Breast epithelium (tissue), 4 donors: ENCODE data around the gene HCFC2. TPM values are rescaled to one million over a fixed set of nuclear protein-coding genes. Genes with fewer than 3 reads are reported as not detected.
"Not testable (repeated sequence)": the region's sequence is repeated elsewhere in the genome, so short reads cannot be mapped to it uniquely, and the experiment has no call there.

Experiments
- DNase-seq, 2 donors: peaks; one replicate each; pipeline ENCODE4 v3.0.0-alpha.2; 2019; ENCODE audit warnings: low spot score in 2 of 2
- H3K27ac ChIP-seq, 2 donors: fragments of 200-600 bp; sonication (generic) in 1 of 2; one replicate each; pipeline ENCODE4 v1.5.1; 2016 to 2019; ENCODE audit warnings: mild to moderate bottlenecking in 1 of 2
- H3K27me3 ChIP-seq, 2 donors: fragments of 200-600 bp; sonication (generic) in 1 of 2; one replicate each; pipeline versions ENCODE4 v1.5.1 to v1.6.0; 2017 to 2019; ENCODE audit warnings: control low read depth in 1 of 2, mild to moderate bottlenecking in 1 of 2
- H3K36me3 ChIP-seq: fragments of 200-600 bp; one replicate; pipeline ENCODE4 v1.5.1; 2019
- H3K4me1 ChIP-seq, 2 donors: fragments of 200-600 bp; sonication (generic); one replicate each; pipeline ENCODE4 v1.5.1; 2016 to 2019; ENCODE audit warnings: control low read depth in 1 of 2
- H3K4me3 ChIP-seq, 3 donors: fragments of 200-600 bp; sonication (generic); 1 replicate in 2 of 3; 2 replicates in 1 of 3; pipeline ENCODE4 v1.5.1; 2016 to 2019; ENCODE audit warnings: mild to moderate bottlenecking in 3 of 3, moderate library complexity in 2 of 3
- H3K9me3 ChIP-seq, 2 donors: fragments of 200-600 bp; sonication (generic) in 1 of 2; one replicate each; pipeline ENCODE4 v1.5.1; 2016 to 2019; ENCODE audit warnings: control low read depth in 1 of 2
- CTCF ChIP-seq, 3 donors: fragments of 450-650 bp; IDR thresholded peaks; one replicate each; pipeline ENCODE4 v1.5.1; 2016 to 2017; ENCODE audit warnings: antibody characterized with exemption in 3 of 3, mild to moderate bottlenecking in 3 of 3, moderate library complexity in 3 of 3
- POLR2A ChIP-seq: fragments of 450-650 bp; IDR thresholded peaks from one replicate; pipeline ENCODE4 v1.6.1; 2016; ENCODE audit warnings: antibody characterized with exemption, mild to moderate bottlenecking, moderate library complexity
- POLR2AphosphoS5 ChIP-seq, 3 donors: sonication (generic); formaldehyde crosslinking; IDR thresholded peaks; one replicate each; pipeline ENCODE4 v1.6.1; 2017; ENCODE audit warnings: antibody characterized with exemption in 3 of 3
- intact Hi-C: fragments of 100-400 bp; cut with DNase I; formaldehyde crosslinking; loops from one replicate; pipeline ENCODE4 v1.15.1; 2023; ENCODE audit warnings: low total_unique reads
- total RNA-seq, 3 donors: library from RNA; depleted of rRNA; stranded (reverse); fragments of >200 nt; gene quantifications; one replicate each; pipeline ENCODE4 v1.1.0, GENCODE V29; 2016

HCFC2 gene
- total RNA-seq, result 10 to 100 TPM; 20.3 to 26.2 (median 23.2) TPM

GRCh38 chr12:104064031-104064841, at the start of gene HCFC2:
Gene HCFC2 (plus strand): TSS chr12:104064531. CDS start chr12:104064561, 30 bp downstream.
- Histone ChIP-seq H3K9me3 (no peaks in the 10 kb centered on the region), H3K36me3 (no peaks in the 10 kb centered on the region), H3K27ac (peak within 1 kb of the TSS; percentile 87 to 90), H3K27me3 (no peaks in the 10 kb centered on the region), H3K4me1 (no peaks in the 10 kb centered on the region), H3K4me3 (peak within 1 kb of the TSS; percentile 84 to 98 (median 94))
- peak; percentile 70 to 75 for DNase-seq
- intact Hi-C loops, result no loop called here
- TF ChIP-seq POLR2AphosphoS5 (IDR thresholded peaks at IDR 0.05), result peak; percentile 67 to 86 (median 72)
- no peak for TF ChIP-seq CTCF (IDR thresholded peaks at IDR 0.05)
- TF ChIP-seq POLR2A, result peak; percentile 23

GRCh38 chr12:104021862-104022261, 42.5 kb upstream of the HCFC2 start:
- H3K4me1 ChIP-seq, H3K27ac ChIP-seq, DNase-seq, H3K36me3 ChIP-seq, H3K9me3 ChIP-seq, intact Hi-C loops, H3K27me3 ChIP-seq, H3K4me3 ChIP-seq: not testable (repeated sequence)

- no peaks in the 10 kb centered on the region for H3K27me3 ChIP-seq
- H3K9me3 ChIP-seq, result peaks cover 0 to 7% of the 10 kb centered on the region in 2 donors
- intact Hi-C loops, result no loop called here
- H3K27ac ChIP-seq, result no peak overlapping the region
- no peak overlapping the region for H3K4me3 ChIP-seq
- no peak for TF ChIP-seq CTCF (IDR thresholded peaks at IDR 0.05)
- no peak for TF ChIP-seq POLR2AphosphoS5 (IDR thresholded peaks at IDR 0.05)
- TF ChIP-seq POLR2A, result no peak
- no peaks in the 10 kb centered on the region for H3K36me3 ChIP-seq
- no peaks in the 10 kb centered on the region for H3K4me1 ChIP-seq
- no peak for DNase-seq
Measured at GRCh38 chr12:104022786-104023185, 41.5 kb upstream of the HCFC2 start.

- no peaks in the 10 kb centered on the region for H3K4me1 ChIP-seq
- intact Hi-C loops, result no loop called here
Measured at GRCh38 chr12:104023710-104024109, 40.6 kb upstream of the HCFC2 start.

GRCh38 chr12:104024348-104024747, 40.0 kb upstream of the HCFC2 start:
- Histone ChIP-seq H3K27me3 (no peaks in the 10 kb centered on the region), H3K27ac (no peak overlapping the region), H3K4me3 (no peak overlapping the region), H3K9me3 (peaks cover 0 to 7% of the 10 kb centered on the region in 2 donors), H3K36me3 (no peaks in the 10 kb centered on the region), H3K4me1 (no peaks in the 10 kb centered on the region)
- TF ChIP-seq CTCF (IDR thresholded peaks at IDR 0.05) (no peak), POLR2AphosphoS5 (IDR thresholded peaks at IDR 0.05) (no peak), POLR2A (no peak)
- intact Hi-C loops, result no loop called here
- no peak for DNase-seq

More at GRCh38 chr12:104023710-104024109, 40.6 kb upstream of the HCFC2 start:
- Histone ChIP-seq H3K27ac (no peak overlapping the region), H3K36me3 (no peaks in the 10 kb centered on the region), H3K27me3 (no peaks in the 10 kb centered on the region), H3K4me3 (no peak overlapping the region), H3K9me3 (peaks cover 0 to 7% of the 10 kb centered on the region in 2 donors)
- TF ChIP-seq POLR2A, result no peak
- no peak for TF ChIP-seq POLR2AphosphoS5 (IDR thresholded peaks at IDR 0.05)
- TF ChIP-seq CTCF (IDR thresholded peaks at IDR 0.05), result no peak
- no peak for DNase-seq
